Measurements from ENCODE around the gene POU2F1.

POU2F1 gene

GRCh38 chr1:167364826-167365225, 144.1 kb downstream of the POU2F1 start:
- TF ChIP-seq ZNF837 (tag by site-specific recombination; IDR thresholded peaks at IDR 0.05) (no peak), HIC1 (tag by site-specific recombination; IDR thresholded peaks at IDR 0.05) (no peak), ZNF114 (tag by site-specific recombination; IDR thresholded peaks at IDR 0.05) (no peak), ZNF157 (tag by site-specific recombination; IDR thresholded peaks at IDR 0.05) (no peak), ZNF660 (tag by site-specific recombination; IDR thresholded peaks at IDR 0.05) (no peak), ZNF221 (tag by site-specific recombination; IDR thresholded peaks at IDR 0.05; ENCODE audit: borderline replicate concordance) (no peak)
- Histone ChIP-seq H3K4me1 (ENCODE audit: control insufficient read depth, insufficient read depth, low read length) (peaks cover 6% of the 10 kb centered on the region; the same call in 1 of the 2 replicates), H3K36me3 (ENCODE audit: control insufficient read depth in 2 of 2, insufficient read depth in 1 of 2, low read length in 2 of 2) (no peaks in the 10 kb centered on the region), H3K4me3 (ENCODE audit: low read depth, low read length) (no peak overlapping the region), H3K9me3 (ENCODE audit: control insufficient read depth, insufficient read depth, low read depth, low read length) (no peaks in the 10 kb centered on the region), H3K27ac (ENCODE audit: extremely low read depth, low read depth, low read length) (no peak overlapping the region)
- ChIA-PET POLR2A (no interaction called here), CTCF (no interaction called here)

GRCh38 chr1:167365360-167365759, 144.7 kb downstream of the POU2F1 start:
- Histone ChIP-seq H3K9me3 (ENCODE audit: control insufficient read depth, insufficient read depth, low read depth, low read length) (no peaks in the 10 kb centered on the region), H3K4me3 (ENCODE audit: low read depth, low read length) (no peak overlapping the region), H3K36me3 (ENCODE audit: control insufficient read depth in 2 of 2, insufficient read depth in 1 of 2, low read length in 2 of 2) (no peaks in the 10 kb centered on the region), H3K27ac (ENCODE audit: extremely low read depth, low read depth, low read length) (no peak overlapping the region), H3K4me1 (ENCODE audit: control insufficient read depth, insufficient read depth, low read length) (peaks cover under 1% of the 10 kb centered on the region; the same call in 1 of the 2 replicates)
- ChIA-PET POLR2A (no interaction called here), CTCF (no interaction called here)
- TF ChIP-seq OSR2 (tag by site-specific recombination; IDR thresholded peaks at IDR 0.05) = no peak
- TF ChIP-seq HOXA7 (CRISPR knock-in tag; IDR thresholded peaks at IDR 0.05; ENCODE audit: borderline replicate concordance) = no peak
- TF ChIP-seq ZNF510 (tag by site-specific recombination; IDR thresholded peaks at IDR 0.05; ENCODE audit: insufficient replicate concordance) = no peak
- no peak for TF ChIP-seq GLIS2 (tag by site-specific recombination; IDR thresholded peaks at IDR 0.05)
- TF ChIP-seq, protein P1, sequence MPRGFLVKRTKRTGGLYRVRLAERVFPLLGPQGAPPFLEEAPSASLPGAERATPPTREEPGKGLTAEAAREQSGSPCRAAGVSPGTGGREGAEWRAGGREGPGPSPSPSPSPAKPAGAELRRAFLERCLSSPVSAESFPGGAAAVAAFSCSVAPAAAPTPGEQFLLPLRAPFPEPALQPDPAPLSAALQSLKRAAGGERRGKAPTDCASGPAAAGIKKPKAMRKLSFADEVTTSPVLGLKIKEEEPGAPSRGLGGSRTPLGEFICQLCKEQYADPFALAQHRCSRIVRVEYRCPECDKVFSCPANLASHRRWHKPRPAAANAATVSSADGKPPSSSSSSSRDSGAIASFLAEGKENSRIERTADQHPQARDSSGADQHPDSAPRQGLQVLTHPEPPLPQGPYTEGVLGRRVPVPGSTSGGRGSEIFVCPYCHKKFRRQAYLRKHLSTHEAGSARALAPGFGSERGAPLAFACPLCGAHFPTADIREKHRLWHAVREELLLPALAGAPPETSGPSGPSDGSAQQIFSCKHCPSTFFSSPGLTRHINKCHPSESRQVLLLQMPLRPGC (tag by site-specific recombination; IDR thresholded peaks at IDR 0.05) = no peak

DNA sequence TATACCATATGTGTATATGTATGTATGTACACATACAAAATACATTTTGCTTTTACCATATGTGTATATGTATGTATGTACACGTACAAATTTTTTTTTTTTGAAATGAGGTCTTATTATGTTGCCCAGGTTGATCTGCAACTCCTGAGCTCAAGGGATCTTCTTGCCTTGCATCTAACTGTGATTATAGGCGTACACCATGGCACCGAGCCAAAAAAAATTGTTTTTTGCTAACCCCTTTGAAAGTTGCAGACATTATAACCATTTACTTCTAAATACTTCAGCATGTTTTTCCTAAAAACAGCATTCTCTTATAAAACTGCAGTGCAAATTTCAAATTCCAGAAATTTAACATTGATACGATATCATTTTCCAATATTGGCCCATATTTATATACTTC, 147.0 kb downstream of the POU2F1 start:
- no peaks in the 10 kb centered on the region for H3K9me3 ChIP-seq (ENCODE audit: control insufficient read depth, insufficient read depth, low read depth, low read length)
- no peak for TF ChIP-seq GLIS2 (tag by site-specific recombination; IDR thresholded peaks at IDR 0.05)
- TF ChIP-seq ZNF146 (tag by site-specific recombination; IDR thresholded peaks at IDR 0.05) = no peak
- TF ChIP-seq ZNF24 (tag by site-specific recombination; IDR thresholded peaks at IDR 0.05) = no peak
- TF ChIP-seq ZNF184 (tag by site-specific recombination; IDR thresholded peaks at IDR 0.05) = no peak
- no peak for TF ChIP-seq ZNF354C (tag by site-specific recombination; IDR thresholded peaks at IDR 0.05; ENCODE audit: borderline replicate concordance, low read depth)
- TF ChIP-seq, protein P2, sequence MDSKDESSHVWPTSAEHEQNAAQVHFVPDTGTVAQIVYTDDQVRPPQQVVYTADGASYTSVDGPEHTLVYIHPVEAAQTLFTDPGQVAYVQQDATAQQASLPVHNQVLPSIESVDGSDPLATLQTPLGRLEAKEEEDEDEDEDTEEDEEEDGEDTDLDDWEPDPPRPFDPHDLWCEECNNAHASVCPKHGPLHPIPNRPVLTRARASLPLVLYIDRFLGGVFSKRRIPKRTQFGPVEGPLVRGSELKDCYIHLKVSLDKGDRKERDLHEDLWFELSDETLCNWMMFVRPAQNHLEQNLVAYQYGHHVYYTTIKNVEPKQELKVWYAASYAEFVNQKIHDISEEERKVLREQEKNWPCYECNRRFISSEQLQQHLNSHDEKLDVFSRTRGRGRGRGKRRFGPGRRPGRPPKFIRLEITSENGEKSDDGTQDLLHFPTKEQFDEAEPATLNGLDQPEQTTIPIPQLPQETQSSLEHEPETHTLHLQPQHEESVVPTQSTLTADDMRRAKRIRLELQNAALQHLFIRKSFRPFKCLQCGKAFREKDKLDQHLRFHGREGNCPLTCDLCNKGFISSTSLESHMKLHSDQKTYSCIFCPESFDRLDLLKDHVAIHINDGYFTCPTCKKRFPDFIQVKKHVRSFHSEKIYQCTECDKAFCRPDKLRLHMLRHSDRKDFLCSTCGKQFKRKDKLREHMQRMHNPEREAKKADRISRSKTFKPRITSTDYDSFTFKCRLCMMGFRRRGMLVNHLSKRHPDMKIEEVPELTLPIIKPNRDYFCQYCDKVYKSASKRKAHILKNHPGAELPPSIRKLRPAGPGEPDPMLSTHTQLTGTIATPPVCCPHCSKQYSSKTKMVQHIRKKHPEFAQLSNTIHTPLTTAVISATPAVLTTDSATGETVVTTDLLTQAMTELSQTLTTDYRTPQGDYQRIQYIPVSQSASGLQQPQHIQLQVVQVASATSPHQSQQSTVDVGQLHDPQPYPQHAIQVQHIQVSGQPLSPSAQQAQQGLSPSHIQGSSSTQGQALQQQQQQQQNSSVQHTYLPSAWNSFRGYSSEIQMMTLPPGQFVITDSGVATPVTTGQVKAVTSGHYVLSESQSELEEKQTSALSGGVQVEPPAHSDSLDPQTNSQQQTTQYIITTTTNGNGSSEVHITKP (tag by site-specific recombination; IDR thresholded peaks at IDR 0.05) = no peak
- TF ChIP-seq, protein P3, sequence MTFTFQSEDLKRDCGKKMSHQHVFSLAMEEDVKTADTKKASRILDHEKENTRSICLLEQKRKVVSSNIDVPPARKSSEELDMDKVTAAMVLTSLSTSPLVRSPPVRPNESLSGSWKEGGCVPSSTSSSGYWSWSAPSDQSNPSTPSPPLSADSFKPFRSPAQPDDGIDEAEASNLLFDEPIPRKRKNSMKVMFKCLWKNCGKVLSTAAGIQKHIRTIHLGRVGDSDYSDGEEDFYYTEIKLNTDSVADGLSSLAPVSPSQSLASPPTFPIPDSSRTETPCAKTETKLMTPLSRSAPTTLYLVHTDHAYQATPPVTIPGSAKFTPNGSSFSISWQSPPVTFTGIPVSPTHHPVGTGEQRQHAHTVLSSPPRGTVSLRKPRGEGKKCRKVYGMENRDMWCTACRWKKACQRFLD (tag by site-specific recombination; IDR thresholded peaks at IDR 0.05) = no peak
- H3K4me1 ChIP-seq (ENCODE audit: control insufficient read depth, insufficient read depth, low read length) = no peaks in the 10 kb centered on the region
- ChIA-PET POLR2A (no interaction called here), CTCF (interaction anchor here (1.2 to 1.3 kb wide), 2 partner anchors 34 to 301 kb away, joined by 3 to 5 read pairs; no protein-coding TSS in a partner anchor)
- no peak overlapping the region for H3K27ac ChIP-seq (ENCODE audit: extremely low read depth, low read depth, low read length)
- H3K4me3 ChIP-seq (ENCODE audit: low read depth, low read length) = no peak overlapping the region
- H3K36me3 ChIP-seq (ENCODE audit: control insufficient read depth in 2 of 2, insufficient read depth in 1 of 2, low read length in 2 of 2) = no peaks in the 10 kb centered on the region

All from HEK293 (cell line).